CD4-positive, alpha-beta T cell treated with Interleukin-6 for 4 hours (primary cell): ENCODE measurements around the gene SEMA3G.

ENCODE experiments used
- DNase-seq: peaks from one replicate; pipeline ENCODE4 v3.0.0-alpha.2; 2020; ENCODE audit warnings: mixed read lengths

The SEMA3G gene

GRCh38 chr3:52444860-52445793, at the start of gene SEMA3G:
SEMA3G (minus strand) TSS chr3:52445103; CDS start chr3:52445027, 76 bp downstream.
- peak; percentile 76 for DNase-seq

GRCh38 chr3:52494445-52494844, 49.5 kb upstream of the SEMA3G start:
- no peak for DNase-seq

DNA sequence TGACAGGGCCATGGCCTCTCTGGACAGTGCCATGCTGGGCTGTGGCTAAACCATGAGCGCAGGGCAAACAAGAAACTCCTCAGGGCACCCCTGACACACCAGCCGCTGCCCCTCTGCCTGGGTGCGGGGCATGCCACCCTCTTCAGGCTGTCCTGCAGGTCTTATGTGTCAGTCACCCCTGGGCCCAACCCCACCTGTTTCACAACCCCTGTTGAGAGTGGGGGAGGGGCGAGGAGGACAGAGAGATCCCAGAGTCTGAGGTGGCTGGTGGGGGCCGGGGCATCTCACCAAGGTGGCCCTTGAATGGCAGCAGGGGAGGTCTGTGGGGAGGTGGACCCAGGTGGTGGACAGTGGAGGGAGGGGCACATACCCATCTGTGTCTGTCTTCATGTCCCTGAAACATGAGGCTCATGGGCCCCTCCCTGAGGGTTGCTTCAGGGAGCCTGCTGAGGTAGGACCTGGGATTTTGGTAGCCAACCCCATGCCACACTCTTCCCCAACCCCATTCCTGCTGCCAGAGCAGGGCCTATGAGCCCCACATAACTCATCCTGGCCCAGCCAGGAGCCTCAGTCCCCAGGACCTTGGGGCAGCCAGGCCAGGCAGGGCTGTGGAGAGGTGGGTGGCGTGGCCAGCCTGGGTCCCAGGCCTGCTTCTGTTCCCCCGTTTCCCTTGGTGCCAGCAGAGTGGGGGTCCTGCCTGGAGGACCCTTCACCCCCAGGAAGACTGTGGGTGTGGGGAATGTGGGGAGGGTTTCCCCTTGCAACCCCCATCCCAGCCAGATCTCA, 48.5 kb upstream of the SEMA3G start:
- DNase-seq = no peak

DNA sequence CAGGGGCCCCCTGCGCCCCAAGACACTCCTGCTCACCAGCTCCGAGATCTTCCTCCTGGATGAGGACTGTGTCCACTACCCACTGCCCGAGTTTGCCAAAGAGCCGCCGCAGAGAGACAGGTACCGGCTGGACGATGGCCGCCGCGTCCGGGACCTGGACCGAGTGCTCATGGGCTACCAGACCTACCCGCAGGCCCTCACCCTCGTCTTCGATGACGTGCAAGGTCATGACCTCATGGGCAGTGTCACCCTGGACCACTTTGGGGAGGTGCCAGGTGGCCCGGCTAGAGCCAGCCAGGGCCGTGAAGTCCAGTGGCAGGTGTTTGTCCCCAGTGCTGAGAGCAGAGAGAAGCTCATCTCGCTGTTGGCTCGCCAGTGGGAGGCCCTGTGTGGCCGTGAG, 47.2 kb upstream of the SEMA3G start:
- no peak for DNase-seq

DNA sequence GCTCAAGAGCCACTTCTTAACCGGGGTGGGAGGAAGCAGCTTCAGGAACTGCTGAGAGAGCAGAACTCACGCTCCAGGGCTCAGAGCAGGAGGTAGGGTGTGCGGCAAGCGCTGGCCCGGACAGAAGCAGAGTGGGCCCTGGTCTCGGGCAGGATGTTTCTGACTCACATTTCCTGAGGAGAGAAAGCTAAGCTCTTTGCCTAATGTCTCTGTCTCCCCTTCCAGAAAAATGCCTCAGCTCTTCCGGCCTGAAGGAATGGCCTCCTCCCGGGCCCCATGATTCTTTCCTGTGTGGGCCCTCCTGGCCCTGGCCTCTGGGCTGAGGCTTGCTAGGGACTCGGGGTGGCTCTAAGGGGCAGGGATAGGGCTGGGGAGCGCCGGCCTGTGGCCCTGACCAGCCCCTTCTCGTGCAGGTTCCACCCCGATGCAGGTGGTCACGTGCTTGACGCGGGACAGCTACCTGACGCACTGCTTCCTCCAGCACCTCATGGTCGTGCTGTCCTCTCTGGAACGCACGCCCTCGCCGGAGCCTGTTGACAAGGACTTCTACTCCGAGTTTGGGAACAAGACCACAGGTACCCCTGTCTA, 46.1 kb upstream of the SEMA3G start:
- no peak for DNase-seq

DNA sequence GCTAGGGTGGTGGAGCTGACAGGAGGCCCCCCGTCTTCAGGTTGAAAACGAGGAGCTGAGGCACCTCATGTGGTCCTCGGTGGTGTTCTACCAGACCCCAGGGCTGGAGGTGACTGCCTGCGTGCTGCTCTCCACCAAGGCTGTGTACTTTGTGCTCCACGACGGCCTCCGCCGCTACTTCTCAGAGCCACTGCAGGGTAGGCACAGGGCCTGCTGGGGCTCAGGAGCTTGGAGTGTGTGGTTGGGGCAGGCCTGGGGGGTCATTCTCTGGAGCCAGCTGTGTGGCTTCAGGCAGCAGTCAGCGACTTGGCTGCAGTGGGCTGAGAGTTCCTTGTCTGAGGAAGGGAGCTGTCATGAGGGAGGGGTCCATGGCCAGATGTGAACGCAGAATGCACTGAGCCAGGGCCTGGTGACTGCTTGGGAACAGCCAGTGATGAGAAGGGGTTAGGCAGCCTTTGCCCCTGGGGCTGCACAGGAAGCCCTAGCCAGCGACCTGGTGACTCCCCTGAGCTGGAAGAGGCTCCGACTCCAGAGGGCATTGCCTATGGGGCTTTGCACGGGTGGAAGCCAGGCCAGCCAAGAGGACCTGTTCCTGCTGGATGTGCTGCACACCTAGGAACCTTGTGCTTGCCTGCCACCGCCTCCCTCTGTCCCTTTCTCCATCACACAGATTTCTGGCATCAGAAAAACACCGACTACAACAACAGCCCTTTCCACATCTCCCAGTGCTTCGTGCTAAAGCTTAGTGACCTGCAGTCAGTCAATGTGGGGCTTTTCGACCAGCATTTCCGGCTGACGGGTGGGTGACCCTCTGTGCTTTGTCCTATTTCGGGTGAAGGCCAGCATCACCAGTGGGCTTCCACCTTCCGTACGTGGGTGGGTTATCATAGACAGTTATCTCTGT, 45.4 kb upstream of the SEMA3G start:
- DNase-seq = no peak

GRCh38 chr3:52489453-52489852, 44.5 kb upstream of the SEMA3G start:
- DNase-seq = no peak

GRCh38 chr3:52488746-52489145, 43.8 kb upstream of the SEMA3G start:
- no peak for DNase-seq

- DNase-seq = no peak
Measured at GRCh38 chr3:52487788-52488691, 43.1 kb upstream of the SEMA3G start.

GRCh38 chr3:52487050-52487787, 42.3 kb upstream of the SEMA3G start:
- DNase-seq = no peak

GRCh38 chr3:52484680-52485461, 40.0 kb upstream of the SEMA3G start:
- DNase-seq = no peak

DNA sequence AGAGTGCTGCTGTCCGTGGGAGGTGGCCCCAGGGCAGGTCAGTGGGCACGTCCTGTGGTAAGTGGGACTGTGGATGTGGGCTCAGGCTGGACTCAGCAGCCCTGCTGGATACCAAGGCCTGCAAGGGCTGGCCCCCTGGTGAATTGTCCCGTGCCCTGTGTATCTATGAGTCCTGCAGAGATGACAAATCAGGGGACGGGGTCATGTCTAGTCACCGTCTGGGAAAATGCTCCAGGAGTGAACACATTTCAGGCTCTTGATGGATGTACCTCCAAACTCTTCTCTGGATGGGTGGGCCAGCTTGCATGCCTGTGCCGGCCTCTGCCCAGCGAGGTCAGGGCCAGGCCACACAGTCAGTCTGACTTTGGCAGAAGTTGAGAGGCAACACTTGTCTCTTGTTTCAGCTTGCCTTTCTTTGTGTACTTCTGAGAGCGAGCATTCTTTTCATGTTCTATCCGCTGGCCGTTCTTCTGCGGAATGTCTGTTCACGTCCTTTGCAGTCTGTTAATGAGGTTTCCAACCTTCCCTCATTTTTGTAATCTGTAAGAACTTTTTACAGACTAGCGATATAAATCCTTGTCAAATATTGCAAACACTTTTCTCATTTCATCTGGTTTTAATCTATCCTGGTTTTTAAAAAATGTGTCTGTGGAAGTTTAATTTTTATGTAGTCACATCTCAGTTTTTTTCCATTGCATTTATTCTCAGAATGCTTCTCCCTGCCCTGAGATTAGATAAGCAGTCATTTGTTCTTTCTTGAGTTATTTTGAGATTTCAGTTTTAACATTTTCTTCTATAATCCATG, 38.9 kb upstream of the SEMA3G start:
- DNase-seq = no peak

GRCh38 chr3:52483081-52483480, 38.2 kb upstream of the SEMA3G start:
- no peak for DNase-seq

DNA sequence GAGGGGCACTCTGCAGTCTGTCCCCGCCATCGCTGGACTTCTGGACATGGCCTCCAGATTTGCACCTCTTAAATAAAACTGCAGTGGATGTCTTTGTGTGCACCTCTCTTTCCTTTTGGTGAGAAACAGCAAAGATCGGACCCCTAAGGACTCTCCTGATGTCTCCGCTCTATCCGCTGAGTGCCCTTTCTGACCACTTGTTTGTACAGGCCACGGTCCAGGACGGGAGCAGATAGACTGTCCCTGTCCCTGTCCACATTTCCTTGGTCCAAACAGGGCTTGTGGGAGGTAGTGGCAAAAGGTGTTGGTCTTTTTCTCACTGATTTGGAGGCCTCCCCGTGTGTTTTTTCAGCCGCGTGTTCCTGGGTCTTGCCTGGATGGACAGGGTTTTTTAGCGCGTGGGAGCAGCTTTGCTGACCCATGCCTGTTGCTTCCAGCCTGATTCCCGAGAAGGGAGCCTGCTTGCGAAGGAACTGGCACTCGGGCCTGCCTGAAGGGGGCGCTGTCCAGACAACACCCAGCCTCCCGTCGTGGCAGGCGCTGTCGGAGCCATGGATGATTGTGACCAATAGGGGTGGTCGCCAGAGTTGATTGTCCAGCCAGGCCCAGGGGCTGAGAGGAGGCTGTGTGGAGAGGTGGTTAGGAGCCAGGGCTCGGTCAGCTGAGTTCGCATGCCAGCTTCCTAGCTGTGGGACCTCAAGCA, 37.1 kb upstream of the SEMA3G start:
- peak; percentile 18 for DNase-seq

GRCh38 chr3:52480768-52481715, 36.1 kb upstream of the SEMA3G start:
- no peak for DNase-seq

GRCh38 chr3:52479877-52480575, 35.1 kb upstream of the SEMA3G start:
- no peak for DNase-seq
